PC-9 (cell line): ENCODE measurements around the gene ANXA6.

Source experiments
- EZH2 ChIP-seq: fragments of 200-600 bp; sonication (generic); IDR thresholded peaks from 2 replicates; pipeline ENCODE4 v1.8.0; 2017; ENCODE audit warnings: antibody characterized with exemption, low read depth
- TF ChIP-seq, protein P1 (sequence below): fragments of 200-600 bp; sonication (generic); conservative IDR thresholded peaks from 2 replicates; pipeline ENCODE4 v1.6.1; 2017; ENCODE audit warnings: mixed run types, antibody characterized with exemption, mild to moderate bottlenecking, moderate library complexity

DNA sequence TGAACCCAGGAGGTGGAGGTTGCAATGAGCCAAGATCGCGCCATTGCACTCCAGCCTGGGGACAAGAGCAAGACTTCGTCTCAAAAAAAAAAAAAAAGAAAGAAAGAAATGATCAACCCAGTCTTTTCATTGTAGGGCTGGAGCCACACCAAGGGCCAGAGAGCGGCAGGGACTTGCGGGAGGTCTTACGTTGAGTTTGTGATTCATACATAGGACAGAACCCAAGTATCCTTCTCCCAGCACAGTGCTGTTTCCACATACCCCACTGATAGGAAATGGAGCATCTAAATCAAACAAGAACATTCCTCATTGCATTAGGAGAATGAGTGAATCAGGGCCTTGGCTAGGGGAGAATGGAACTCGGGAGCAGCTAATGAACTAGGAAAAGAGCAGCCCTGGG, 73.2 kb downstream of the ANXA6 start:
- TF ChIP-seq EZH2 = no peak
- TF ChIP-seq, protein P1, sequence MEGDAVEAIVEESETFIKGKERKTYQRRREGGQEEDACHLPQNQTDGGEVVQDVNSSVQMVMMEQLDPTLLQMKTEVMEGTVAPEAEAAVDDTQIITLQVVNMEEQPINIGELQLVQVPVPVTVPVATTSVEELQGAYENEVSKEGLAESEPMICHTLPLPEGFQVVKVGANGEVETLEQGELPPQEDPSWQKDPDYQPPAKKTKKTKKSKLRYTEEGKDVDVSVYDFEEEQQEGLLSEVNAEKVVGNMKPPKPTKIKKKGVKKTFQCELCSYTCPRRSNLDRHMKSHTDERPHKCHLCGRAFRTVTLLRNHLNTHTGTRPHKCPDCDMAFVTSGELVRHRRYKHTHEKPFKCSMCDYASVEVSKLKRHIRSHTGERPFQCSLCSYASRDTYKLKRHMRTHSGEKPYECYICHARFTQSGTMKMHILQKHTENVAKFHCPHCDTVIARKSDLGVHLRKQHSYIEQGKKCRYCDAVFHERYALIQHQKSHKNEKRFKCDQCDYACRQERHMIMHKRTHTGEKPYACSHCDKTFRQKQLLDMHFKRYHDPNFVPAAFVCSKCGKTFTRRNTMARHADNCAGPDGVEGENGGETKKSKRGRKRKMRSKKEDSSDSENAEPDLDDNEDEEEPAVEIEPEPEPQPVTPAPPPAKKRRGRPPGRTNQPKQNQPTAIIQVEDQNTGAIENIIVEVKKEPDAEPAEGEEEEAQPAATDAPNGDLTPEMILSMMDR = no peak
